ENCODE results near the gene UBXN11. TPM values are rescaled to one million over a fixed set of nuclear protein-coding genes. Genes with fewer than 3 reads are reported as not detected.

The UBXN11 gene, protein sequence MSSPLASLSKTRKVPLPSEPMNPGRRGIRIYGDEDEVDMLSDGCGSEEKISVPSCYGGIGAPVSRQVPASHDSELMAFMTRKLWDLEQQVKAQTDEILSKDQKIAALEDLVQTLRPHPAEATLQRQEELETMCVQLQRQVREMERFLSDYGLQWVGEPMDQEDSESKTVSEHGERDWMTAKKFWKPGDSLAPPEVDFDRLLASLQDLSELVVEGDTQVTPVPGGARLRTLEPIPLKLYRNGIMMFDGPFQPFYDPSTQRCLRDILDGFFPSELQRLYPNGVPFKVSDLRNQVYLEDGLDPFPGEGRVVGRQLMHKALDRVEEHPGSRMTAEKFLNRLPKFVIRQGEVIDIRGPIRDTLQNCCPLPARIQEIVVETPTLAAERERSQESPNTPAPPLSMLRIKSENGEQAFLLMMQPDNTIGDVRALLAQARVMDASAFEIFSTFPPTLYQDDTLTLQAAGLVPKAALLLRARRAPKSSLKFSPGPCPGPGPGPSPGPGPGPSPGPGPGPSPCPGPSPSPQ
- 10 to 100 TPM in 1 of 2 donors, 1 to 10 TPM in 1; 8.7 to 25.7 TPM for total RNA-seq

DNA sequence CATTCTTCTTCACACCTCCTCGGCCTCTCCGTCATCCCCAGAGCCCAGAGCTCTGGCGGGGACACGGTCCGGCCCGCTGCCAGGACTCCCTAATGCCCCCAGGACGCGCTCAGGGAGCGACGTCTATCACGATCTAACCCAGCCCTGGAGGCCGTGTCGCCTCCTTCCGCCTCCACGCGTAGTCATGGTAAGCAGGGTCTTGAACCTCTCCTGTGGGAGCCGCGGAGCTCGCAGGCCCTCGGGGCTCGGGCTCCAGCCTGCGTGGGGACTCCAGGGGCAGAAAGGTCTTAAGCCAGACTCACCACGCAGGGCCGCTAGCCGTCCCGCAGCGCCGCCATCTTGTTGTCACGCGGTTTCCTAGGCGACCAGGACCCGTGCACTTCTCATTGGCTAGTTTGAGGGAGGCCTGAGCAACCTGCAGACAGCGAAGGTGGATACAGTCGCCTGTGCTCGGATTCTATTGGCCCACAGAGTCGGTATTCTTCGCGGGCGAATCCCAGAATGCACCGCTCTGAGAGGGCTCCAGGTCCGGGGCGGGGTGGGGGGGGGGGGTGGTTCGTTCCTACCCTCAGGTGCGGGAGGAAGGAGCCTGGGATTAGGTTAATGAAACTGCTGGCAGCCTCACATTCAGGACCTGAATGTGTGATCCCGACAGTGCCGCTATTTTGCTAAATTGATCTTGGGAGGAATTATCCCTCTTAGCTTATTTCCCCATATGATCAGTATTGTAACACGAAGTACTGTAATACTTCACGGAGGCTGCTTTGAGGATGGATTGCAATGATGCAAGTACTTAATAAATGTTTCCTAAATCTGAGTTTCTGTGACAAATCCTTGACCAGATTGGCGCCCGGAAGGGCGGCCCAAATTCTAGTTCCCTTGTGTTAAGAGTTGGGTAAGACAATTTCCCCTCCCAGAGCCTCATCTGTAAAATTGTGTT, at the start of gene UBXN11:
UBXN11 (minus strand) TSS at position 347 of the 940 bp plus-strand sequence. CDS start 3,753 bp downstream, outside the sequence.
- Histone ChIP-seq H3K9me3 (no peaks in the 10 kb centered on the region), H3K9ac (ENCODE audit: low read depth in 2 of 2, low read length in 2 of 2) (peak within 1 kb of the TSS; percentile 64 to 79), H3K4me1 (peaks cover 4% of the 10 kb centered on the region), H3K36me3 (no peaks in the 10 kb centered on the region), H3K4me3 (peak within 1 kb of the TSS; percentile 92), H3K27ac (peak within 1 kb of the TSS; percentile 50), H3K27me3 (no peaks in the 10 kb centered on the region)
- DNase-seq = peak; percentile 95
- TF ChIP-seq, protein P1, sequence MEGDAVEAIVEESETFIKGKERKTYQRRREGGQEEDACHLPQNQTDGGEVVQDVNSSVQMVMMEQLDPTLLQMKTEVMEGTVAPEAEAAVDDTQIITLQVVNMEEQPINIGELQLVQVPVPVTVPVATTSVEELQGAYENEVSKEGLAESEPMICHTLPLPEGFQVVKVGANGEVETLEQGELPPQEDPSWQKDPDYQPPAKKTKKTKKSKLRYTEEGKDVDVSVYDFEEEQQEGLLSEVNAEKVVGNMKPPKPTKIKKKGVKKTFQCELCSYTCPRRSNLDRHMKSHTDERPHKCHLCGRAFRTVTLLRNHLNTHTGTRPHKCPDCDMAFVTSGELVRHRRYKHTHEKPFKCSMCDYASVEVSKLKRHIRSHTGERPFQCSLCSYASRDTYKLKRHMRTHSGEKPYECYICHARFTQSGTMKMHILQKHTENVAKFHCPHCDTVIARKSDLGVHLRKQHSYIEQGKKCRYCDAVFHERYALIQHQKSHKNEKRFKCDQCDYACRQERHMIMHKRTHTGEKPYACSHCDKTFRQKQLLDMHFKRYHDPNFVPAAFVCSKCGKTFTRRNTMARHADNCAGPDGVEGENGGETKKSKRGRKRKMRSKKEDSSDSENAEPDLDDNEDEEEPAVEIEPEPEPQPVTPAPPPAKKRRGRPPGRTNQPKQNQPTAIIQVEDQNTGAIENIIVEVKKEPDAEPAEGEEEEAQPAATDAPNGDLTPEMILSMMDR (IDR thresholded peaks at IDR 0.05) = no peak
- intact Hi-C loops (cut with DNase I) = no loop called here

DNA sequence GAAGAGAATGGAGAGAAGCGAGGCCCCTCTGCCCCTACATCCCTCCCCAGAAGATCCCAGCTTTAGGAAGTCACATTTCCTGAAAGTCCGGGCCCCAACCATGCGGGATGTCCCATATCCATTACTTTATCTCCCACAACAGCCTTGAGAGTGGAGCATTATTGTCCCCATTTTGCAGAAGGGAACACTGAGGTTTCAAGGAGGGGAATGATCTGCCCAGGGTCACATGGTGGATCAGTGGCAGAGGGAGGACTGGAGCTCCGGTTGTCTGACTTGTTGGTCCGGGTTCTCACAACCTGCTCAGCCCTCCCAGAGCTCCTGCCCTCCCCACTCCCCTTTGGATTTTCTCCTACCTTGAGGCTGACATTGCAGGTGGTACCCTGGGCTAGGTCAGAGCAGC, 49.7 kb upstream of the UBXN11 start:
- TF ChIP-seq, protein P1 (IDR thresholded peaks at IDR 0.05) = no peak

DNA sequence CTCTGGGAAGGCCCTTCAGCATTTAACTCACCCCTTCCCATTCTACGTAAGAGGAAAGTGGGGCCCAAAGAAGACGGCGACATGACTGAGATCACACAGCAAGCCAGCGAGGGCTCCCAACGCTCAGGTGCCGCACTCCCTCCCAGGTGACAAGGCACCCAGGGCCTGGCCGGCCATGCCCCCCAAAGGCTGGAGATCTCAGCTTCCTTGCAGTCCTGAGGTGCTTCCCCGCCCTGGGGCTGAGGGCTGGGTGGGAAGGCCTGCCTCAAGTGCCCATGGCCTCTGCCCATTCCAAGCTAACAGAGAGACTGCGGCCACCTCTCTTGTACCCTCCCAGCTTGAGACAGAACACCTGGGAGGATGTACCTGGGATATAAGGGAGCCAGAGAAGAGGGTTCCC, 48.5 kb upstream of the UBXN11 start:
- peaks cover 13% of the 10 kb centered on the region for H3K4me1 ChIP-seq
- intact Hi-C loops (cut with DNase I) = no loop called here
- no peak for DNase-seq
- no peaks in the 10 kb centered on the region for H3K36me3 ChIP-seq
- no peak overlapping the region for H3K27ac ChIP-seq
- H3K4me3 ChIP-seq = no peak overlapping the region
- TF ChIP-seq, protein P1 (IDR thresholded peaks at IDR 0.05) = no peak
- peak overlapping the region in 1 of 2 donors; percentile 14 for H3K9ac ChIP-seq (ENCODE audit: low read depth in 2 of 2, low read length in 2 of 2)
- no peaks in the 10 kb centered on the region for H3K9me3 ChIP-seq
- H3K27me3 ChIP-seq = peaks cover 2% of the 10 kb centered on the region

More for the DNA sequence above, 49.7 kb upstream of the UBXN11 start:
- no peak overlapping the region for H3K27ac ChIP-seq
- H3K9me3 ChIP-seq = no peaks in the 10 kb centered on the region
- peaks cover 13% of the 10 kb centered on the region for H3K27me3 ChIP-seq
- H3K9ac ChIP-seq (ENCODE audit: low read depth in 2 of 2, low read length in 2 of 2) = peak overlapping the region in 1 of 2 donors; percentile 59
- intact Hi-C loops (cut with DNase I) = no loop called here
- H3K4me1 ChIP-seq = peaks cover 21% of the 10 kb centered on the region
- H3K36me3 ChIP-seq = no peaks in the 10 kb centered on the region
- DNase-seq = no peak
- no peak overlapping the region for H3K4me3 ChIP-seq

DNA sequence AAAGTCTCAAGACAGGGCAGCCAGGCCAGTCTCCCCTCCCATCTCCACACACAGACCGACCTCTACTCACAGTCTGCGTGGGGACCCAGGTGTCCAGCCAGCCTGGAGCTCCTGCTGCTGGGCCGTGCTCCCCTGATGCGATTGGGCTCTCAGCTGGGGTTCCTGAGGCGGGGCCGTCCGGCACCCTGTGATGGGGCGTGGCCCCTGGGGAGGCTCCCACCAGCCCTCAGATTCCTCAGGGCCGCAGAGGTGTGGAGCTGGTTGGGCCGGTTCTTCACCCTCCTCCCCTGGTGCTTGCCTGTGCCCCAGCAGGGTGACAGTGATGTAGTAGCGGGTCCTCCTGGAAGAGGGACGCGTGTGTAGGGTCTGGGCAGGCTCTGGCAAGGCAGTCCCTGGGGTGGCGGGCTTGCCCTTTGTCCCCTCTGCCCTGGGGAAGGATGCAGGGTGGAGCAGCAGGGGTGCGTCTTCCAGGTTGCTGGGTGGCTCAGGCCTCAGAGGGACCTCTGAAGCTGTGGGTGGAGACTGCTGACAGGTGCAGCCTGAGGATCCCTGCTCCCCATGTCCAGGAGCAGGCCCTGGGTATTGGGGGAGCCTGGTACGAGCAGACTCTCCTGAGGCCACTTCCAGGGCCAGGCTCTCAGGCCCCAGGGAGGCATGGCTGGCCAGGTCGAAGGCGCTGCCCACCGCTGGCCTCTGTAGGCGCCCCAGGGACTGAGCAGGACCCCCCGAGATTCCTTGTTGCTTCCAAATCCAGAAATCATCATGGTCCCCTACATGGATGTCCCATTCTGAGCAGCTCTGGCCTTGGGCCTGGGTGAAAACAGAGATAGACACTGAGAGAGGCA, 47.8 kb upstream of the UBXN11 start, which contains the start of gene CRYBG2:
CRYBG2 (minus strand) TSS at position 155 of the 845 bp plus-strand sequence. CDS start 7,473 bp downstream, outside the sequence.
- peak; percentile 84 for DNase-seq
- Histone ChIP-seq H3K27me3 (no peaks in the 10 kb centered on the region), H3K4me1 (peaks cover 10% of the 10 kb centered on the region), H3K9me3 (no peaks in the 10 kb centered on the region), H3K9ac (ENCODE audit: low read depth in 2 of 2, low read length in 2 of 2) (peak within 1 kb of the TSS; percentile 43 to 51), H3K36me3 (no peaks in the 10 kb centered on the region), H3K27ac (peak within 1 kb of the TSS; percentile 18), H3K4me3 (no peak within 1 kb of the TSS)
- TF ChIP-seq, protein P1 (IDR thresholded peaks at IDR 0.05) = no peak
- intact Hi-C loops (cut with DNase I) = no loop called here
